ENCODE measurements around the gene MBNL2.
"Not testable (repeated sequence)": the region's sequence is repeated elsewhere in the genome, so short reads cannot be mapped to it uniquely, and the experiment has no call there.

The MBNL2 gene

DNA sequence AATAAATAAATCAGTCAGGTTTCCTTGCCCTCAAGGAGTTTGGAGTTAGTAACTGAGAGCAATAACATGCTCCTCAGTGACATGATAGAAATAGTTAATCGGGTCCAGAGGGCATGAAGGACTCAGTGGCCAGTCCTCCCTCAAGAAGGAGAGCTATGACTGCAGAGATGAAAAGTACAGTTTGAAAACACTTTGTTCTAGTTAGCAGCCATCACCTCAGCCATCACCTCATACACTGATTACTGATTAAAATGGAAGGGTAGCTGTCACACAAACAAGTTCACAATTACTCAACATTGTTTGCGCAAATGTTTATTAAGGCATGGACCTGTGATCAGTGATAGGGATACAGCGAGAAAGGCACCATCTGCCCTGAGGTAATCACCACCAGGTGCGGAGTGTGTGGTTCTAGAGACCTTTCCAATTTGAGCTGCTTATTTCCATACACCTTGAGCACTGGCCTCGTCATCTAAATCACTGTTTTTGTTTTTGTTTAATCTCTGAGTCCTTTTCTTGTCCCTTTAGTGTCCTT is 126.5 kb downstream of the MBNL2 start:
- no peak overlapping the region for H2AFZ ChIP-seq (ENCODE audit: low read depth)
- H3K79me2 ChIP-seq (ENCODE audit: insufficient read depth, low read depth), result no peaks in the 10 kb centered on the region
- H3K27ac ChIP-seq, result no peak overlapping the region
- no peak overlapping the region for H3K9ac ChIP-seq
- no peaks in the 10 kb centered on the region for H4K20me1 ChIP-seq (ENCODE audit: insufficient read depth)
- TF ChIP-seq CTCF (conservative IDR thresholded peaks at IDR 0.05; ENCODE audit: low read depth, low read length), result no peak
- H3K4me2 ChIP-seq, result no peak overlapping the region
- no peaks in the 10 kb centered on the region for H3K4me1 ChIP-seq (ENCODE audit: low read depth, poor library complexity, severe bottlenecking)
- H3K4me3 ChIP-seq (IDR thresholded peaks at IDR 0.05; ENCODE audit: insufficient read depth, low read depth, low read length), result no peak overlapping the region
- H3K27me3 ChIP-seq (ENCODE audit: insufficient read depth, low read depth), result no peaks in the 10 kb centered on the region
- no peaks in the 10 kb centered on the region for H3K36me3 ChIP-seq (ENCODE audit: insufficient read depth)

DNA sequence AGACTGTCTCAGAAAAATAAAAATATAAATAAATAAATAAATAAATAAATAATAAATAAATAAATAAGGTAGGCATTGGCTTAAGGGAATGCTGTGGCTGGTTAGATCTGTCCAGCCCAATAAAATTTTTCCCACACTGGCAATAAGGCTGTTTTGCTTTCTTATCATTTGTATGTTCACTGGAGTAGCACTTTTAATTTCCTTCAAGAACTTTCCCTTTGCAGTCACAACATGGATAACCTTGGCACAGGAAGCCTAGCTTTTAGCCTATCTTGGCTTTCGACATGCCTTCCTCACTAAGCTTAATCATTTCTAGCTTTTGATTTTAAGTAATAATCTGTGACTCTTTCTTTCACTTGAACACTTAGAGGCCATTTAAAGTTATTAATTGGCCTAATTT is 129.9 kb downstream of the MBNL2 start:
- not testable (repeated sequence) for H3K27ac ChIP-seq; H3K4me3 ChIP-seq (IDR thresholded peaks at IDR 0.05; ENCODE audit: insufficient read depth, low read depth, low read length); H3K4me2 ChIP-seq; H3K36me3 ChIP-seq (ENCODE audit: insufficient read depth); H2AFZ ChIP-seq (ENCODE audit: low read depth); H4K20me1 ChIP-seq (ENCODE audit: insufficient read depth); H3K4me1 ChIP-seq (ENCODE audit: low read depth, poor library complexity, severe bottlenecking); H3K79me2 ChIP-seq (ENCODE audit: insufficient read depth, low read depth); H3K27me3 ChIP-seq (ENCODE audit: insufficient read depth, low read depth); H3K9ac ChIP-seq

GRCh38 chr13:97352815-97353214 is 130.7 kb downstream of the MBNL2 start:
- Histone ChIP-seq H3K27ac (no peak overlapping the region), H3K27me3 (ENCODE audit: insufficient read depth, low read depth) (no peaks in the 10 kb centered on the region), H3K4me1 (ENCODE audit: low read depth, poor library complexity, severe bottlenecking) (no peaks in the 10 kb centered on the region), H3K79me2 (ENCODE audit: insufficient read depth, low read depth) (no peaks in the 10 kb centered on the region), H3K9ac (no peak overlapping the region), H3K36me3 (ENCODE audit: insufficient read depth) (no peaks in the 10 kb centered on the region), H4K20me1 (ENCODE audit: insufficient read depth) (no peaks in the 10 kb centered on the region), H3K4me3 (IDR thresholded peaks at IDR 0.05; ENCODE audit: insufficient read depth, low read depth, low read length) (no peak overlapping the region), H3K4me2 (no peak overlapping the region), H2AFZ (ENCODE audit: low read depth) (no peak overlapping the region)
- no peak for TF ChIP-seq CTCF (conservative IDR thresholded peaks at IDR 0.05; ENCODE audit: low read depth, low read length)

DNA sequence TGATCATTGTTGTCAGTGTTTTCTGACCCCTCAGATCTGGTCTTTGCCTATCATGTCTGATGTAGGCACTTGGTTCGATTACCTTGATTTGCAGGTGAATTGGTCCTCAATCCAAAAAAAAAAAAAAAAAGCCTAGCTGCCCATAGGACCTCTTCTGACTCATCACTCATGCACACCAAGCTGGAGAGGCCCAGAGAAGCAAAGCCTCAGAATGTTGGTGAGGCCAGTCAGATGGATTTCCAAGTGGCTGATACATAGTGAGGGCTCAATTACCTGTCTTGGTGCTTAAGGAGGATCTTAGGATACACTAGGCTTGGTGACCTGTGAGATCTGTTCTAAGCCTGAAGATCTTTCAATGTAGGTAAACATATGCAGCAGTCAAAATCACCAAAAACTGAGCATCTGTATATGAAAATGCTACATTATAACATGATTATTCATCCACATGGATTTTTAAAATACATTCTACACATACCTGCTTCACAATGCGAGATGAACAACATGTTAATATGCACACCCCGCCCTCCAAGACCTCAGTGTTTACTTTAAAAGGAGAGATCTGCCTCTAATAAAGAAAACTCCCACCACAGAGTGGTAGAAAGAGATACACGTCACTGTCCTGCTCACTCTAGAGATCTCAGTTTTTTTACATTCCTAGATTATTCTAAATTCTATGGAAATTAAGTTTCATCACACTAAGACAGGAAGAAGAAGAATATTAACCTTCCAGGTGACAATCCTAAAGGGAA is 132.0 kb downstream of the MBNL2 start:
- Histone ChIP-seq H3K36me3 (ENCODE audit: insufficient read depth) (no peaks in the 10 kb centered on the region), H3K4me3 (IDR thresholded peaks at IDR 0.05; ENCODE audit: insufficient read depth, low read depth, low read length) (no peak overlapping the region), H3K4me1 (ENCODE audit: low read depth, poor library complexity, severe bottlenecking) (no peaks in the 10 kb centered on the region), H3K79me2 (ENCODE audit: insufficient read depth, low read depth) (no peaks in the 10 kb centered on the region), H2AFZ (ENCODE audit: low read depth) (no peak overlapping the region), H3K27me3 (ENCODE audit: insufficient read depth, low read depth) (no peaks in the 10 kb centered on the region), H3K4me2 (no peak overlapping the region), H4K20me1 (ENCODE audit: insufficient read depth) (no peaks in the 10 kb centered on the region), H3K9ac (no peak overlapping the region), H3K27ac (no peak overlapping the region)
- TF ChIP-seq CTCF (conservative IDR thresholded peaks at IDR 0.05; ENCODE audit: low read depth, low read length), result no peak

DNA sequence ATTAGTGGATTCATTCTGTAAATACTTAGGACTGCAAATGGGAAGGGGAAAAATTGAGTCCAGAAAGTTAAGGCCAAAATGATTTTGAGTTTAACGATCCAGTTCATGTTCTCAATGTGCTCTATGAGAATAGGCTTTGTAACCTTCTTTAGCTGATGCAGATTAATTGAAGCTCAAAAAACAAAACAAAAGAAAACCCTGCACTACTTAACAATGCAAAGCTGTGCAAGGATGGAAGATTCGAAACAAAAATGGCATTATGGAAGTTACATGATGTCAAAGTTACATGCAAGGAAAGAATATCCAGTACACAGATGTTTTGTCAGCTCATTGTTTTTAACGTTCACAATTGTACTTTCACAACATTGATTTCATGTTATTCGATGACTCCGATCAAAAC is 132.7 kb downstream of the MBNL2 start:
- H3K36me3 ChIP-seq (ENCODE audit: insufficient read depth), result no peaks in the 10 kb centered on the region
- no peak overlapping the region for H3K4me2 ChIP-seq
- H3K4me3 ChIP-seq (IDR thresholded peaks at IDR 0.05; ENCODE audit: insufficient read depth, low read depth, low read length), result no peak overlapping the region
- H3K79me2 ChIP-seq (ENCODE audit: insufficient read depth, low read depth), result no peaks in the 10 kb centered on the region
- no peaks in the 10 kb centered on the region for H3K4me1 ChIP-seq (ENCODE audit: low read depth, poor library complexity, severe bottlenecking)
- H4K20me1 ChIP-seq (ENCODE audit: insufficient read depth), result no peaks in the 10 kb centered on the region
- H3K27me3 ChIP-seq (ENCODE audit: insufficient read depth, low read depth), result no peaks in the 10 kb centered on the region
- TF ChIP-seq CTCF (conservative IDR thresholded peaks at IDR 0.05; ENCODE audit: low read depth, low read length), result no peak
- H3K27ac ChIP-seq, result no peak overlapping the region
- H3K9ac ChIP-seq, result no peak overlapping the region
- no peak overlapping the region for H2AFZ ChIP-seq (ENCODE audit: low read depth)

All from KMS-11 (cell line).